Cardiac muscle cell (in vitro differentiated cells and primary cell): Measurements from ENCODE around the gene EMP1. TPM values are rescaled to one million over a fixed set of nuclear protein-coding genes. Genes with fewer than 3 reads are reported as not detected.

Experiments
- DNase-seq, 2 donors: peaks; one replicate each; pipeline versions ENCODE4 v3.0.0 to v3.0.0-alpha.2; 2010 to 2017; ENCODE audit warnings: low read depth in 1 of 2, low spot score in 1 of 2
- H3K27ac ChIP-seq: fragments of 200-600 bp; sonication (generic); 2 replicates; pipeline ENCODE4 v1.5.1; 2016
- H3K27me3 ChIP-seq: fragments of 200-600 bp; sonication (generic); 2 replicates; pipeline ENCODE4 v1.6.0; 2016; ENCODE audit warnings: control low read depth
- H3K36me3 ChIP-seq: fragments of 200-600 bp; sonication (generic); 2 replicates; pipeline ENCODE4 v1.5.1; 2016; ENCODE audit warnings: control low read depth
- H3K4me1 ChIP-seq: fragments of 200-600 bp; sonication (generic); 2 replicates; pipeline ENCODE4 v1.8.1; 2017; ENCODE audit warnings: low read depth, mild to moderate bottlenecking, mixed run types
- H3K4me3 ChIP-seq: fragments of 200-600 bp; sonication (generic); 2 replicates; pipeline ENCODE4 v1.5.1; 2016; ENCODE audit warnings: mild to moderate bottlenecking
- H3K9me3 ChIP-seq: fragments of 200-600 bp; sonication (generic); 2 replicates; pipeline ENCODE4 v1.5.1; 2017; ENCODE audit warnings: low read depth, mild to moderate bottlenecking, control low read depth
- CTCF ChIP-seq: IDR thresholded peaks from 2 replicates; pipeline ENCODE4 v1.5.1; 2012; ENCODE audit warnings: low read depth, mild to moderate bottlenecking, low read length
- polyA plus RNA-seq: library from polyadenylated mRNA; unstranded; fragments of >200 nt; fragmentation: Nextera tagmentation; extraction: Ambion mirVana; gene quantifications from 2 replicates; pipeline ENCODE4 v1.2.1, GENCODE V29; 2016
- total RNA-seq: library from RNA; depleted of rRNA; stranded (reverse); fragments of >200 nt; gene quantifications from 2 replicates; pipeline ENCODE4 v1.2.3, GENCODE V29; 2016

Gene EMP1
- total and polyA plus RNA-seq, 2 experiments from 2014 or later, result 0.30 to 1.7 TPM

GRCh38 chr12:13175499-13175898 lies 21.0 kb upstream of the EMP1 start:
- TF ChIP-seq CTCF, result no peak
- H3K4me1 ChIP-seq, result peaks cover 8% of the 10 kb centered on the region

GRCh38 chr12:13176256-13176655 lies 20.3 kb upstream of the EMP1 start:
- no peaks in the 10 kb centered on the region for H3K9me3 ChIP-seq
- DNase-seq, result no peak
- H3K4me1 ChIP-seq, result peaks cover 8% of the 10 kb centered on the region
- H3K27me3 ChIP-seq, result no peaks in the 10 kb centered on the region
- no peak for TF ChIP-seq CTCF
- no peaks in the 10 kb centered on the region for H3K36me3 ChIP-seq
- no peak overlapping the region for H3K4me3 ChIP-seq
- no peak overlapping the region for H3K27ac ChIP-seq

More at GRCh38 chr12:13175499-13175898, 21.0 kb upstream of the EMP1 start:
- H3K27ac ChIP-seq, result no peak overlapping the region
- no peaks in the 10 kb centered on the region for H3K27me3 ChIP-seq
- no peak overlapping the region for H3K4me3 ChIP-seq
- no peak for DNase-seq
- no peaks in the 10 kb centered on the region for H3K36me3 ChIP-seq
- no peaks in the 10 kb centered on the region for H3K9me3 ChIP-seq

- no peak for TF ChIP-seq CTCF
- Histone ChIP-seq H3K27ac (no peak overlapping the region), H3K9me3 (no peaks in the 10 kb centered on the region), H3K27me3 (no peaks in the 10 kb centered on the region), H3K36me3 (no peaks in the 10 kb centered on the region), H3K4me1 (peaks cover 10% of the 10 kb centered on the region), H3K4me3 (no peak overlapping the region)
- no peak for DNase-seq
These were observed 19.2 kb upstream of the EMP1 start for GRCh38 chr12:13177373-13177772.

GRCh38 chr12:13177906-13178305 lies 18.6 kb upstream of the EMP1 start:
- TF ChIP-seq CTCF, result no peak
- no peak overlapping the region for H3K4me3 ChIP-seq
- H3K27ac ChIP-seq, result no peak overlapping the region
- no peak for DNase-seq
- no peaks in the 10 kb centered on the region for H3K36me3 ChIP-seq
- H3K27me3 ChIP-seq, result no peaks in the 10 kb centered on the region
- peaks cover 10% of the 10 kb centered on the region for H3K4me1 ChIP-seq
- H3K9me3 ChIP-seq, result no peaks in the 10 kb centered on the region

- Histone ChIP-seq H3K4me3 (no peak overlapping the region), H3K27me3 (no peaks in the 10 kb centered on the region), H3K27ac (no peak overlapping the region), H3K36me3 (no peaks in the 10 kb centered on the region), H3K9me3 (no peaks in the 10 kb centered on the region), H3K4me1 (peaks cover 10% of the 10 kb centered on the region)
- no peak for TF ChIP-seq CTCF
- DNase-seq, result no peak
These were observed 17.8 kb upstream of the EMP1 start for GRCh38 chr12:13178568-13179210.
